IMR-90 (cell line): Measurements from ENCODE around the gene COPS7B.

Experiments
- POLR2A ChIP-seq: IDR thresholded peaks from 2 replicates; pipeline ENCODE4 v1.6.1; 2012; ENCODE audit warnings: mild to moderate bottlenecking, low read depth, low read length
- SMC3 ChIP-seq: fragments of 150-350 bp; IDR thresholded peaks from 2 replicates; pipeline ENCODE4 v1.6.1; 2016; ENCODE audit warnings: low read depth, mild to moderate bottlenecking, antibody characterized with exemption, low read length, moderate library complexity
- TF ChIP-seq, protein P1 (sequence below): fragments of 150-350 bp; IDR thresholded peaks from 2 replicates; pipeline ENCODE4 v1.6.1; 2017; ENCODE audit warnings: mild to moderate bottlenecking, antibody characterized with exemption, low read length, low read depth
- TF ChIP-seq, protein P2 (sequence below): conservative IDR thresholded peaks from 2 replicates; pipeline ENCODE4 v1.5.1; 2012; ENCODE audit warnings: mild to moderate bottlenecking, low read depth, low read length, improper control_type of control experiment

DNA sequence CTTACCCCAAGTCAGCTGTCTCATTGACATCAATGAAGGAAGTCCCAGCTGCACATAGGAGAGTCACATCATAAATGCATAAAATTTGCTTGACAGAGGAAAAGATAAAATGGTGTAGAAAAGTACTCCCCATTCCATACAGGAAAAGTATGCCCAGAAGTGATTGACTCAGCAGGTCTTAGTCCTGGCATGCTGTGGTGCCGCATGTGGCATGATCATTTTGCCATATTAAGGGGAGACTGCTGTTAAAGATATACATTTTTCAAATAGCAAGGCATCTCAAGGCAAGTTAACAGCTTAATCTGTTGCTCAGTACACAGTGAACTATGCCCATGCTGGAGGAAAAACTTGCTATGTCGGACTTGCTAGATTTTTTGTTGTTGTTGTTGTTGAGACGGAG is 8.1 kb downstream of the COPS7B start:
- TF ChIP-seq SMC3 (no peak), POLR2A (no peak)
- TF ChIP-seq, protein P1, sequence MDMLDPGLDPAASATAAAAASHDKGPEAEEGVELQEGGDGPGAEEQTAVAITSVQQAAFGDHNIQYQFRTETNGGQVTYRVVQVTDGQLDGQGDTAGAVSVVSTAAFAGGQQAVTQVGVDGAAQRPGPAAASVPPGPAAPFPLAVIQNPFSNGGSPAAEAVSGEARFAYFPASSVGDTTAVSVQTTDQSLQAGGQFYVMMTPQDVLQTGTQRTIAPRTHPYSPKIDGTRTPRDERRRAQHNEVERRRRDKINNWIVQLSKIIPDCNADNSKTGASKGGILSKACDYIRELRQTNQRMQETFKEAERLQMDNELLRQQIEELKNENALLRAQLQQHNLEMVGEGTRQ: no peak
- TF ChIP-seq, protein P2, sequence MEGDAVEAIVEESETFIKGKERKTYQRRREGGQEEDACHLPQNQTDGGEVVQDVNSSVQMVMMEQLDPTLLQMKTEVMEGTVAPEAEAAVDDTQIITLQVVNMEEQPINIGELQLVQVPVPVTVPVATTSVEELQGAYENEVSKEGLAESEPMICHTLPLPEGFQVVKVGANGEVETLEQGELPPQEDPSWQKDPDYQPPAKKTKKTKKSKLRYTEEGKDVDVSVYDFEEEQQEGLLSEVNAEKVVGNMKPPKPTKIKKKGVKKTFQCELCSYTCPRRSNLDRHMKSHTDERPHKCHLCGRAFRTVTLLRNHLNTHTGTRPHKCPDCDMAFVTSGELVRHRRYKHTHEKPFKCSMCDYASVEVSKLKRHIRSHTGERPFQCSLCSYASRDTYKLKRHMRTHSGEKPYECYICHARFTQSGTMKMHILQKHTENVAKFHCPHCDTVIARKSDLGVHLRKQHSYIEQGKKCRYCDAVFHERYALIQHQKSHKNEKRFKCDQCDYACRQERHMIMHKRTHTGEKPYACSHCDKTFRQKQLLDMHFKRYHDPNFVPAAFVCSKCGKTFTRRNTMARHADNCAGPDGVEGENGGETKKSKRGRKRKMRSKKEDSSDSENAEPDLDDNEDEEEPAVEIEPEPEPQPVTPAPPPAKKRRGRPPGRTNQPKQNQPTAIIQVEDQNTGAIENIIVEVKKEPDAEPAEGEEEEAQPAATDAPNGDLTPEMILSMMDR: no peak
